AG10803 (cell line): ENCODE results near the gene ATP8A2.

Experiments used
- DNase-seq: peaks from one replicate; pipeline ENCODE4 v3.0.0; 2010; ENCODE audit warnings: low read depth
- H3K4me3 ChIP-seq: 2 replicates; pipeline ENCODE4 v1.5.1; 2011; ENCODE audit warnings: mild to moderate bottlenecking, low read length, control low read depth
- CTCF ChIP-seq: conservative IDR thresholded peaks from 2 replicates; pipeline ENCODE4 v1.5.1; 2011; ENCODE audit warnings: mild to moderate bottlenecking, low read length, control low read depth, inconsistent platforms

The ATP8A2 gene

GRCh38 chr13:25762281-25762680, 390.5 kb downstream of the ATP8A2 start:
- no peak for TF ChIP-seq CTCF
- DNase-seq: no peak
- H3K4me3 ChIP-seq: no peak overlapping the region

GRCh38 chr13:25762795-25763377, 391.1 kb downstream of the ATP8A2 start:
- TF ChIP-seq CTCF: no peak
- no peak for DNase-seq
- H3K4me3 ChIP-seq: no peak overlapping the region

GRCh38 chr13:25764378-25764777, 392.6 kb downstream of the ATP8A2 start:
- no peak for DNase-seq
- H3K4me3 ChIP-seq: no peak overlapping the region
- no peak for TF ChIP-seq CTCF

- no peak overlapping the region for H3K4me3 ChIP-seq
- no peak for TF ChIP-seq CTCF
These were observed 393.5 kb downstream of the ATP8A2 start for GRCh38 chr13:25765266-25765665.

GRCh38 chr13:25766576-25766975, 394.8 kb downstream of the ATP8A2 start:
- no peak overlapping the region for H3K4me3 ChIP-seq
- TF ChIP-seq CTCF: no peak
- no peak for DNase-seq

More at GRCh38 chr13:25765266-25765665, 393.5 kb downstream of the ATP8A2 start:
- DNase-seq: no peak

- TF ChIP-seq CTCF: no peak
- no peak for DNase-seq
These were observed 395.2 kb downstream of the ATP8A2 start for GRCh38 chr13:25766991-25767390.

GRCh38 chr13:25768376-25768775, 396.6 kb downstream of the ATP8A2 start:
- no peak for DNase-seq
- no peak for TF ChIP-seq CTCF

More at GRCh38 chr13:25766991-25767390, 395.2 kb downstream of the ATP8A2 start:
- H3K4me3 ChIP-seq: no peak overlapping the region

More at GRCh38 chr13:25768376-25768775, 396.6 kb downstream of the ATP8A2 start:
- no peak overlapping the region for H3K4me3 ChIP-seq
